Neuronal stem cell (in vitro differentiated cells): ENCODE data around the gene NUP153.

Experiments used
- DNase-seq: peaks from one replicate; pipeline ENCODE4 v3.0.0-alpha.2; 2013; ENCODE audit warnings: low spot score
- H2AFZ ChIP-seq: one replicate; pipeline ENCODE4 v1.6.1; 2013; ENCODE audit warnings: mild to moderate bottlenecking, low read length, inconsistent platforms
- H2AK5ac ChIP-seq: 2 replicates; pipeline ENCODE4 v1.6.1; 2013; ENCODE audit warnings: low read depth, mild to moderate bottlenecking, inconsistent platforms, low read length, moderate library complexity, mixed read lengths
- H2BK120ac ChIP-seq: 2 replicates; pipeline ENCODE4 v1.6.1; 2013; ENCODE audit warnings: low read depth, mild to moderate bottlenecking, inconsistent platforms, low read length, moderate library complexity, mixed read lengths
- H2BK12ac ChIP-seq: one replicate; pipeline ENCODE4 v1.6.1; 2013; ENCODE audit warnings: low read length, inconsistent platforms
- H2BK15ac ChIP-seq: 2 replicates; pipeline ENCODE4 v1.6.1; 2013; ENCODE audit warnings: mild to moderate bottlenecking, low read length, inconsistent platforms, mixed read lengths
- H2BK5ac ChIP-seq: one replicate; pipeline ENCODE4 v1.6.1; 2013; ENCODE audit warnings: inconsistent platforms, mild to moderate bottlenecking, low read length, moderate library complexity
- H3K14ac ChIP-seq: one replicate; pipeline ENCODE4 v1.6.1; 2013; ENCODE audit warnings: low read length, inconsistent platforms
- H3K18ac ChIP-seq: 2 replicates; pipeline ENCODE4 v1.6.1; 2013; ENCODE audit warnings: low read length, inconsistent platforms
- H3K23ac ChIP-seq: 2 replicates; pipeline ENCODE4 v1.6.1; 2013; ENCODE audit warnings: low read depth, mild to moderate bottlenecking, mixed read lengths, low read length, inconsistent platforms; ENCODE audit not compliant: poor library complexity
- H3K27ac ChIP-seq: replicated peaks from 3 replicates; pipeline ENCODE4 v1.5.1; 2013; ENCODE audit warnings: low read length, inconsistent platforms
- H3K27me3 ChIP-seq, 3 experiments: 2 replicates each; pipeline ENCODE4 v1.6.1; 2013; ENCODE audit warnings: low read length in 3 of 3, mild to moderate bottlenecking in 2 of 3, inconsistent platforms in 1 of 3, low read depth in 1 of 3, mixed read lengths in 1 of 3, moderate library complexity in 1 of 3; ENCODE audit not compliant: control insufficient read depth in 3 of 3, insufficient read depth in 3 of 3
- H3K36me3 ChIP-seq, 2 donors: replicated peaks in 1 of 2; 2 replicates each; pipeline ENCODE4 v1.6.1; 2013; ENCODE audit warnings: low read length in 2 of 2; ENCODE audit not compliant: control insufficient read depth in 2 of 2, insufficient read depth in 2 of 2
- H3K4ac ChIP-seq: 2 replicates; pipeline ENCODE4 v1.6.1; 2013; ENCODE audit warnings: inconsistent platforms, mild to moderate bottlenecking, low read length, moderate library complexity
- H3K4me1 ChIP-seq, 2 donors: 1 replicate in 1 of 2; 2 replicates in 1 of 2; pipeline ENCODE4 v1.6.1; 2013; ENCODE audit warnings: low read length in 2 of 2, low read depth in 1 of 2; ENCODE audit not compliant: control insufficient read depth in 2 of 2, insufficient read depth in 1 of 2
- H3K4me2 ChIP-seq: one replicate; pipeline ENCODE4 v1.6.1; 2013; ENCODE audit warnings: mild to moderate bottlenecking, low read length, inconsistent platforms; ENCODE audit not compliant: insufficient read depth, poor library complexity, severe bottlenecking
- H3K4me3 ChIP-seq, 2 donors: 2 replicates each; pipeline ENCODE4 v1.5.1; 2013; ENCODE audit warnings: low read length in 2 of 2, mild to moderate bottlenecking in 2 of 2, inconsistent platforms in 1 of 2, moderate library complexity in 1 of 2
- H3K79me1 ChIP-seq: one replicate; pipeline ENCODE4 v1.6.1; 2013; ENCODE audit warnings: low read depth, mild to moderate bottlenecking, inconsistent platforms, low read length, moderate library complexity
- H3K9ac ChIP-seq: one replicate; pipeline ENCODE4 v1.6.1; 2013; ENCODE audit warnings: mild to moderate bottlenecking, low read depth, low read length, inconsistent platforms; ENCODE audit not compliant: poor library complexity
- H3K9me3 ChIP-seq, 2 donors: replicated peaks in 1 of 2; 2 replicates each; pipeline versions ENCODE3 to v1.6.1; 2013; ENCODE audit warnings: low read length in 2 of 2, mild to moderate bottlenecking in 2 of 2, inconsistent platforms in 1 of 2, low read depth in 1 of 2, mixed read lengths in 1 of 2, moderate library complexity in 1 of 2; ENCODE audit not compliant: control insufficient read depth in 2 of 2, insufficient read depth in 1 of 2
- H4K8ac ChIP-seq: one replicate; pipeline ENCODE4 v1.6.1; 2013; ENCODE audit warnings: low read depth, mild to moderate bottlenecking, inconsistent platforms, low read length, moderate library complexity
- H4K91ac ChIP-seq: one replicate; pipeline ENCODE4 v1.6.1; 2013; ENCODE audit warnings: low read length, low read depth, mild to moderate bottlenecking, inconsistent platforms; ENCODE audit not compliant: poor library complexity
- WGBS, 2 donors: extraction: QIAGEN DNeasy Blood & Tissue Kit; methylation state at CpG; one replicate each; pipeline ENCODE4 v1.1.7; 2013; ENCODE audit warnings: missing lambda C conversion rate in 2 of 2, mixed read lengths in 1 of 2; ENCODE audit not compliant: insufficient read length in 2 of 2, insufficient replicate concordance in 1 of 2; ENCODE audit errors: extremely low coverage in 2 of 2; 5-methylcytosine and 5-hydroxymethylcytosine counted together

The NUP153 gene

DNA sequence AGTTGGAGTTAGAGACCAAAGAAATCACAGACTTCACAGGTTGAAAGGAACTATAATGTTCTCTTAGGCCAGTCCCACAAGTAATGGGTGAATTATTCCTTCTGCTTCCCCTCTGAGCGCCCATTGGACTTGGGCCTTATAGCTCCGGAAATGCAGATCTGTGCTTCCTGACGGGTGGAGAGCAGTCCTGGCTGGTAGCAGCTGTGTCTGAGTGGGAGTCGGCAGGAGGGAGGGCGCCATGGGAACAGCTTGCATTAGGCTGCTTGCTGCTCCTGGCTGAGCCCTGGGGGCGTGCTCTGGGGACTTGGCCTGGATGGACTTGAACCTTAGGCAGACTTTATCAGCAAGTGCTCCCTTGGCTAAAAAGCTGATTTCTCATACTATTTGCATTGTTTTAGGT, 18.4 kb upstream of the NUP153 start:
- Histone ChIP-seq H3K14ac (no peak overlapping the region), H3K23ac (no peak overlapping the region), H3K9ac (no peak overlapping the region), H4K8ac (no peak overlapping the region), H3K4me1 (peaks cover 0 to 3% of the 10 kb centered on the region in 2 donors), H2AK5ac (no peak overlapping the region), H4K91ac (no peak overlapping the region), H3K27me3 (no peaks in the 10 kb centered on the region), H3K36me3 (no peaks in the 10 kb centered on the region), H3K18ac (no peak overlapping the region), H3K4me3 (no peak overlapping the region), H2BK120ac (no peak overlapping the region), H3K79me1 (no peaks in the 10 kb centered on the region), H3K4ac (no peak overlapping the region), H3K4me2 (no peak overlapping the region), H2BK12ac (no peak overlapping the region), H3K9me3 (no peaks in the 10 kb centered on the region), H2BK15ac (no peak overlapping the region), H2BK5ac (no peak overlapping the region), H3K27ac (no peak overlapping the region), H2AFZ (peak overlapping the region; percentile 83)
- WGBS, 2 donors = no CpG with 5 or more reads among the region's 6 CpGs
- no peak for DNase-seq

DNA sequence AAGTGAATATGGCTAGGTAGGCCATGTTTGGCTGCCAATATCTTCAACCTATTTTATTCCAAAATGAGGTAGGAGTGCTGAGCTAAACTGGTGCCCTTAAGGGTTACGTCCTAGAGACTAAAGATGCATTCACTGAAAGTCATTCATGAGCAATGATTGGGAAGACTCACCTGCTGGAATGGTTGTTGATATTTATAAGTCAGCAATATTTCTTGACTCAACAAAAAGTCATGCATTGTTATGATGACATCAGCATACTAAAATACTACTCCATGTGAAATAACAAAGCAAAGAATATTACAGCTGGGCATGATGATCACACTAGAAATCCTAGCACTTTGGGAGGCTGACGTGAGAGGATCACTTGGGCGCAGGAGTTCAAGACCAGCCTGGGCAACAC, 17.6 kb upstream of the NUP153 start:
- no peaks in the 10 kb centered on the region for H3K9me3 ChIP-seq
- H3K36me3 ChIP-seq = no peaks in the 10 kb centered on the region
- H2BK15ac ChIP-seq = no peak overlapping the region
- H3K4me2 ChIP-seq = no peak overlapping the region
- no peak overlapping the region for H2BK120ac ChIP-seq
- no peak overlapping the region for H4K8ac ChIP-seq
- H2BK5ac ChIP-seq = no peak overlapping the region
- H3K23ac ChIP-seq = no peak overlapping the region
- no CpG with 5 or more reads among the region's 3 CpGs for WGBS, 2 donors
- DNase-seq = no peak
- H2AFZ ChIP-seq = peak overlapping the region; percentile 83
- H3K27ac ChIP-seq = no peak overlapping the region
- no peaks in the 10 kb centered on the region for H3K27me3 ChIP-seq
- no peak overlapping the region for H4K91ac ChIP-seq
- H3K4me1 ChIP-seq = peaks cover 0 to 3% of the 10 kb centered on the region in 2 donors
- no peak overlapping the region for H3K9ac ChIP-seq
- H3K18ac ChIP-seq = no peak overlapping the region
- H2AK5ac ChIP-seq = no peak overlapping the region
- no peak overlapping the region for H3K4me3 ChIP-seq
- no peak overlapping the region for H3K4ac ChIP-seq
- H3K79me1 ChIP-seq = no peaks in the 10 kb centered on the region
- no peak overlapping the region for H3K14ac ChIP-seq
- no peak overlapping the region for H2BK12ac ChIP-seq

DNA sequence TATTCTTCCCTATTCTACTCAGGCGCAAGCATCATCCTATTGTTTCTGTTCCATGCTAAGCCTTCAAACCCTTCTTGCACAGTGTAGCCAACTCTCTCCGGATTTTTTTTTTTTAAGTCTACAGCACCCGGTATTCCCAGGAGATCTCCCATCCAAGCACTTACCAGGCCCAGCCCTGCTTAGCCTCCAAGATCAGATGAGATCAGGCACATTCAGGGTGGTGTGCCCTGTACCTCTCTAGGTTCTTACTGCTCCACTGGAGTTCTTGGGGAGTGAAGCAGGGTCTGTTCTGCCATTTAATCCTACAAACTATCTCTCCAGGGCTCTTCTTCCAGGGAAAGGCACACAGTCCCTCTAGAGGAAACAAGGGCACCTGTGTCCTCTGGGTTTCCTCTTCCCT, 14.9 kb upstream of the NUP153 start:
- no peak overlapping the region for H3K4me3 ChIP-seq
- no peak overlapping the region for H2BK120ac ChIP-seq
- no peaks in the 10 kb centered on the region for H3K9me3 ChIP-seq
- H3K27me3 ChIP-seq = no peaks in the 10 kb centered on the region
- H3K4me1 ChIP-seq = peaks cover 0 to 3% of the 10 kb centered on the region in 2 donors
- H3K4ac ChIP-seq = no peak overlapping the region
- H3K23ac ChIP-seq = no peak overlapping the region
- peak overlapping the region; percentile 12 for H2AFZ ChIP-seq
- H3K18ac ChIP-seq = no peak overlapping the region
- no peak overlapping the region for H3K27ac ChIP-seq
- no peak overlapping the region for H3K4me2 ChIP-seq
- H2BK15ac ChIP-seq = no peak overlapping the region
- no peaks in the 10 kb centered on the region for H3K36me3 ChIP-seq
- H3K79me1 ChIP-seq = no peaks in the 10 kb centered on the region
- H2AK5ac ChIP-seq = no peak overlapping the region
- H4K8ac ChIP-seq = no peak overlapping the region
- no peak overlapping the region for H2BK5ac ChIP-seq
- WGBS, 2 donors = no CpG with 5 or more reads among the region's 3 CpGs
- H4K91ac ChIP-seq = no peak overlapping the region
- DNase-seq = no peak
- H3K14ac ChIP-seq = no peak overlapping the region
- no peak overlapping the region for H2BK12ac ChIP-seq
- no peak overlapping the region for H3K9ac ChIP-seq

DNA sequence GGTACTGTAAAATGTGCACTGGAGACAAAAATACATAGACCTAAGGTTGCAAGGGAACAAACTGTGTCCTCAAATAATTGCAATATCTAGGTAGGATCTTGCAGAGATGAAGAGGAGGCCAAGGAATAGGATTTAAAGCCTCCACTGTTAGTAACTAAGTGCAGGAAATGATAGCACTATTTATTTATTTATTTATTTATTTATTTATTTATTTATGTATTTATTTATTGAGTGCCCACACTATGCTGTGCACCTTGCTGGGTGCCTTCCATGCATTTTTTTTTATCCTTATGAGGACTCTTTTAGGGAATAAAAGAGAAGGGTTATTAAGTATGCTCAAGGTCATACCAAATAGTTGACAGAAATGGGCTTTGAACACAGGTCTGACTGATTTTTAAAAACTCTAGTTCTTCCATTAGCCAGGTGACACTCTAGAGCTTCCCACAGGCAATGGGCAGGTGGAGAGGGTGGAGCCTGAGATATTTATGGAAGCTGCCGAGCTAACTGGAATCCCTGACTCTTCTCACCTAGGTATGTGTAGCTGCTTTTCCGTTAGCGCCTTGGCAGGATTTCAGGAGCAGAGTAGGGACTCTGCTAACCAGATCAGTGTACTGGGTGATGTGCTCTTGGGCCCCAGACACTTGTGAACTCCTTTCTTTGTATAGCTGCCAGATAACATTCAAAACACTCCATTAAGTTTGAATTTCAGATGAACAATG, 12.8 kb upstream of the NUP153 start:
- no peak for DNase-seq
- H4K8ac ChIP-seq = no peak overlapping the region
- no peak overlapping the region for H2BK15ac ChIP-seq
- no peak overlapping the region for H3K4ac ChIP-seq
- no peak overlapping the region for H3K23ac ChIP-seq
- peaks cover 0 to 3% of the 10 kb centered on the region in 2 donors for H3K4me1 ChIP-seq
- H3K9ac ChIP-seq = no peak overlapping the region
- H3K14ac ChIP-seq = no peak overlapping the region
- no peaks in the 10 kb centered on the region for H3K79me1 ChIP-seq
- WGBS, 2 donors = no CpG with 5 or more reads among the region's 3 CpGs
- no peaks in the 10 kb centered on the region for H3K27me3 ChIP-seq
- H2BK120ac ChIP-seq = no peak overlapping the region
- H2BK12ac ChIP-seq = no peak overlapping the region
- no peaks in the 10 kb centered on the region for H3K9me3 ChIP-seq
- H3K18ac ChIP-seq = no peak overlapping the region
- H2AFZ ChIP-seq = no peak overlapping the region
- no peak overlapping the region for H3K4me2 ChIP-seq
- no peaks in the 10 kb centered on the region for H3K36me3 ChIP-seq
- H3K4me3 ChIP-seq = no peak overlapping the region
- H2AK5ac ChIP-seq = no peak overlapping the region
- no peak overlapping the region for H2BK5ac ChIP-seq
- no peak overlapping the region for H4K91ac ChIP-seq
- no peak overlapping the region for H3K27ac ChIP-seq
